Gastroesophageal sphincter (tissue), 4 donors: ENCODE measurements around the gene SCAP. TPM values are rescaled to one million over a fixed set of nuclear protein-coding genes. Genes with fewer than 3 reads are reported as not detected.
A peak's percentile ranks its signal among the peaks of the same experiment; 100 is the strongest.

Experiments
- ATAC-seq: fragments of 150-250 bp; one replicate; pipeline ENCODE4 v1.9.1; 2016; ENCODE audit warnings: mild to moderate bottlenecking, moderate library complexity
- H3K27ac ChIP-seq, 4 donors: fragments of 200-600 bp; sonication (generic) in 3 of 4; 1 replicate in 3 of 4; 2 replicates in 1 of 4; pipeline ENCODE4 v1.5.1; 2016 to 2019
- H3K27me3 ChIP-seq: fragments of 200-600 bp; sonication (generic); one replicate; pipeline ENCODE4 v1.5.1; 2019
- H3K36me3 ChIP-seq, 2 donors: fragments of 200-600 bp; sonication (generic); one replicate each; pipeline ENCODE4 v1.5.1; 2019; ENCODE audit warnings: control low read depth in 1 of 2
- H3K4me1 ChIP-seq, 3 donors: fragments of 200-600 bp; sonication (generic); 1 replicate in 2 of 3; 2 replicates in 1 of 3; pipeline ENCODE4 v1.5.1; 2016 to 2019; ENCODE audit warnings: control low read depth in 2 of 3
- H3K4me3 ChIP-seq, 2 donors: fragments of 200-600 bp; sonication (generic); one replicate each; pipeline ENCODE4 v1.5.1; 2019; ENCODE audit warnings: mild to moderate bottlenecking in 1 of 2, moderate library complexity in 1 of 2
- H3K9me3 ChIP-seq, 3 donors: fragments of 200-600 bp; sonication (generic); one replicate each; pipeline ENCODE4 v1.5.1; 2017 to 2019; ENCODE audit warnings: control low read depth in 2 of 3
- EP300 ChIP-seq: sonication (generic); formaldehyde crosslinking; IDR thresholded peaks from one replicate; pipeline ENCODE4 v1.6.1; 2017; ENCODE audit warnings: antibody characterized with exemption, mild to moderate bottlenecking
- POLR2A ChIP-seq, 2 donors: fragments of 450-650 bp; IDR thresholded peaks; one replicate each; pipeline ENCODE4 v1.6.1; 2017; ENCODE audit warnings: antibody characterized with exemption in 2 of 2, mild to moderate bottlenecking in 2 of 2, moderate library complexity in 1 of 2
- POLR2AphosphoS5 ChIP-seq: sonication (generic); formaldehyde crosslinking; IDR thresholded peaks from one replicate; pipeline ENCODE4 v1.6.1; 2017; ENCODE audit warnings: antibody characterized with exemption
- WGBS, 2 donors: methylation state at CpG; one replicate each; pipeline ENCODE4 v1.1.5; 2018; ENCODE audit warnings: low coverage in 1 of 2; 5-methylcytosine and 5-hydroxymethylcytosine counted together
- total RNA-seq, 4 donors: library from RNA; depleted of rRNA; stranded (reverse); fragments of >200 nt; gene quantifications; one replicate each; pipeline ENCODE4 v1.1.0, GENCODE V29; 2016
- TF ChIP-seq, protein P1 (sequence below), 4 experiments: fragments of 200-600 bp in 2 of 4; fragments of 450-650 bp in 2 of 4; sonication (generic) in 1 of 4; IDR thresholded peaks; one replicate each; pipeline ENCODE4 v1.5.1; 2017 to 2019; ENCODE audit warnings: antibody characterized with exemption in 4 of 4, mild to moderate bottlenecking in 2 of 4, moderate library complexity in 2 of 4

Gene SCAP
- total RNA-seq, 4 donors from 2014 or later = 58.8 to 93.5 (median 71.5) TPM

- Histone ChIP-seq H3K4me3 (no peak overlapping the region), H3K27me3 (no peaks in the 10 kb centered on the region), H3K4me1 (peaks cover 0 to 19% (median 11%) of the 10 kb centered on the region in 3 donors), H3K36me3 (peaks cover 0 to 87% of the 10 kb centered on the region in 2 donors), H3K27ac (peak overlapping the region in 3 of 4 donors; percentile 71 to 74 (median 72)), H3K9me3 (no peaks in the 10 kb centered on the region)
- 48 to 82% methylated on average over 9 to 12 of the region's 29 CpGs for WGBS, 2 donors
- peak; percentile 83 for ATAC-seq
- TF ChIP-seq POLR2AphosphoS5 (no peak), POLR2A (IDR thresholded peaks at IDR 0.05) (no peak), EP300 (no peak)
- TF ChIP-seq, protein P1, sequence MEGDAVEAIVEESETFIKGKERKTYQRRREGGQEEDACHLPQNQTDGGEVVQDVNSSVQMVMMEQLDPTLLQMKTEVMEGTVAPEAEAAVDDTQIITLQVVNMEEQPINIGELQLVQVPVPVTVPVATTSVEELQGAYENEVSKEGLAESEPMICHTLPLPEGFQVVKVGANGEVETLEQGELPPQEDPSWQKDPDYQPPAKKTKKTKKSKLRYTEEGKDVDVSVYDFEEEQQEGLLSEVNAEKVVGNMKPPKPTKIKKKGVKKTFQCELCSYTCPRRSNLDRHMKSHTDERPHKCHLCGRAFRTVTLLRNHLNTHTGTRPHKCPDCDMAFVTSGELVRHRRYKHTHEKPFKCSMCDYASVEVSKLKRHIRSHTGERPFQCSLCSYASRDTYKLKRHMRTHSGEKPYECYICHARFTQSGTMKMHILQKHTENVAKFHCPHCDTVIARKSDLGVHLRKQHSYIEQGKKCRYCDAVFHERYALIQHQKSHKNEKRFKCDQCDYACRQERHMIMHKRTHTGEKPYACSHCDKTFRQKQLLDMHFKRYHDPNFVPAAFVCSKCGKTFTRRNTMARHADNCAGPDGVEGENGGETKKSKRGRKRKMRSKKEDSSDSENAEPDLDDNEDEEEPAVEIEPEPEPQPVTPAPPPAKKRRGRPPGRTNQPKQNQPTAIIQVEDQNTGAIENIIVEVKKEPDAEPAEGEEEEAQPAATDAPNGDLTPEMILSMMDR (IDR thresholded peaks at IDR 0.05) = peak in 3 of 4 experiments; percentile 92 to 98 (median 95)
These were observed 54.9 kb downstream of the SCAP start for GRCh38 chr3:47420511-47421484.

DNA sequence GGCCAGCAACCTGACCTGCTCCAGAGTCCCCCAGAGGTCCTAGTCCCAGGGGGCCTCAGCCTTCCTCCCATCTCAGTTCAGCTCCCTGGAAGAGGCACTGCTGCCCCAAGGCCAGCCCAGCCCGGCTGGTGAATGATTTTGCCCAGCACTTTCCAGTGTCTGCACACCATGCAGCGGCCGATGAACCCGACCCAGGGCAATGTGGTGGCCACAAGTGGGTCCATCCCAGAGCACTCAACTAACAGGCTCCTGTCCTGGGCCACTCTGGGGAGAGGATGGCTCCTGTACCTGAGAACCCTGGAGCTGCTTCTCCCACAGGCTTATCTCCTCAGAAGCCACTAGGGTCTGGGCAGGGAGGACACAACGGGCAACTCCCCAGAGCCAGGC lies 55.7 kb downstream of the SCAP start:
- no peaks in the 10 kb centered on the region for H3K27me3 ChIP-seq
- peaks cover 0 to 19% (median 11%) of the 10 kb centered on the region in 3 donors for H3K4me1 ChIP-seq
- H3K9me3 ChIP-seq = no peaks in the 10 kb centered on the region
- no peak overlapping the region for H3K4me3 ChIP-seq
- no peak for TF ChIP-seq POLR2A (IDR thresholded peaks at IDR 0.05)
- peak overlapping the region in 1 of 4 donors; percentile 74 for H3K27ac ChIP-seq
- WGBS, 2 donors = no CpG with 5 or more reads among the region's 5 CpGs
- ATAC-seq = no peak
- peaks cover 0 to 87% of the 10 kb centered on the region in 2 donors for H3K36me3 ChIP-seq

DNA sequence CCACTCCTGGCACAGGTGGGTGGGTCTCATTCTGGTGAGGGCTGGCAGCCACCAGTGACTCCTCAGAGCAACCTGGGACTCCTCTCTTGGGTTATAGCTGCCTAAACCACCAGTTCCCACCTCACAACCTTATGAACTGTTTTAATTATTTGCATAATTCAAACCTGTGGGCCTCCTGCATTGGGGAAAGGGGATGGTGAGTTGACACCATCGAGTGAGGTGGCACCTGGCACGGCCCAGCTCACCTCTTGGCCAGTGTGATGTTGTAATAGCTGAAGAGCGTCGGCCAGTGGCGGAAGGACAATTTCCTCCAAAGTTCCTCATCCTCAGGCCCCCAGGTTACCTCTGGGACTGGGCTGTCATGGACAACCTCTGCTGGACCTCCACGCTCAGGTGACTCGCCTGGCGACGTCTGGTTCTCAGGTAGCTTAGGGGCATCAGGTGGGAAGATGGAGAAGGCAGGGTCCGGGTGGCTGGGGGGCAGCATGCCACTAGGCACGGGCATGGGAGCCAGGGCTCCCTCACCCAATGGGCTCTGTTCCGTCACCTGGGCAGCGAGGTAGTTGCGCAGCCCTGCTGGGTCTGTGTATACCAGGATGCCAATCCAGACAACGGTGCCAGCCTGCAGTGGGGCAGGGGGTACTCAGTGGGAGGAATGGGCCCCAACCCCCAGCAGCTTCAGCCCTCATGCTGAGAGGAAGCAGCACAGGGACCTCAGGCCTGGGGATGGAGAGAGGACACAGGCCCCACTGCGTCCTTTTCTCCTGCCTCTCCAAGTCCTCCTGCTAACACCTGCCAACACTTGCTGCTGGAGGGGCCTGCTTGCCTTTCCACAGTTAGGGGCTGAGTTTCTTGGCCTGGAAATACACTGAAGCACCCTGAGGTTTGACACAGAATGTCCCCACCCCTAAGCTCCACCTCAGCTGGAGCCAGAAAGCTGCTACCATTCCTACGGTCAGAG lies 56.4 kb downstream of the SCAP start:
- Histone ChIP-seq H3K27me3 (no peaks in the 10 kb centered on the region), H3K4me3 (no peak overlapping the region), H3K36me3 (peaks cover 0 to 87% of the 10 kb centered on the region in 2 donors), H3K4me1 (peaks cover 0 to 19% (median 11%) of the 10 kb centered on the region in 3 donors), H3K27ac (no peak overlapping the region), H3K9me3 (no peaks in the 10 kb centered on the region)
- 83% methylated on average over 3 of the region's 17 CpGs; no CpG with 5 or more reads in 1 of the 2 donors for WGBS, 2 donors
- TF ChIP-seq, protein P1 (IDR thresholded peaks at IDR 0.05) = no peak
- no peak for TF ChIP-seq POLR2A (IDR thresholded peaks at IDR 0.05)
- TF ChIP-seq POLR2AphosphoS5 = no peak
- no peak for TF ChIP-seq EP300
- no peak for ATAC-seq

GRCh38 chr3:47418167-47419082 lies 57.3 kb downstream of the SCAP start:
- 40 to 81% methylated on average over 1 to 8 of the region's 53 CpGs for WGBS, 2 donors
- no peaks in the 10 kb centered on the region for H3K9me3 ChIP-seq
- H3K4me3 ChIP-seq = no peak overlapping the region
- peaks cover 0 to 87% of the 10 kb centered on the region in 2 donors for H3K36me3 ChIP-seq
- peaks cover 0 to 19% (median 11%) of the 10 kb centered on the region in 3 donors for H3K4me1 ChIP-seq
- TF ChIP-seq EP300 = no peak
- TF ChIP-seq POLR2A (IDR thresholded peaks at IDR 0.05) = no peak
- no peak for TF ChIP-seq POLR2AphosphoS5
- TF ChIP-seq, protein P1 (IDR thresholded peaks at IDR 0.05) = no peak
- H3K27me3 ChIP-seq = no peaks in the 10 kb centered on the region
- no peak overlapping the region for H3K27ac ChIP-seq
- no peak for ATAC-seq
